Measurements from ENCODE around the gene RAD50. TPM values are rescaled to one million over a fixed set of nuclear protein-coding genes. Genes with fewer than 3 reads are reported as not detected.
"Not testable (repeated sequence)": the region's sequence is repeated elsewhere in the genome, so short reads cannot be mapped to it uniquely, and the experiment has no call there.

RAD50 gene
- total and polyA plus RNA-seq, 2 donors (not counting 1 experiment from before 2014, with no cell fraction given): 21.5 to 35.7 TPM

DNA sequence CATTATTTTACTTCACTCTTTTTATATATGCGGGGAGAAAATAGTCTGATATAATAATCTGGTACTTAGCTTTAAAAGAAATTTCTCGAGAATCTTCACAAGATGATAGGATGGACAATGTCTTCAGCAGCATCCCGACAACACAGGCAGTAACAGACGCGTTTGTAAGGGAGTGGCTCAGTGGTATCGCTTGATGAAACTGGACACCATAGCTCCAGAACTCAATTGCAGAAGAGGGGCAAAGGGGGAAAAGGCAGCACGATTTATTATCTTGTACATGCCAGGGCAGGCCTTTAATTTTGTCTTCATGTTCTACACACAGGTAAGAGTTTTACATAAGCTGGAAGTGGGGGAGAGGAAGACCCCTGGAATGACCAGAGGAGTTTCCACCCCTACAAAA lies 132.7 kb downstream of the RAD50 start:
- H3K36me3 ChIP-seq (ENCODE audit: control insufficient read depth, insufficient read depth, low read length): no peaks in the 10 kb centered on the region
- H2AFZ ChIP-seq (ENCODE audit: low read length): no peak overlapping the region
- H4K20me1 ChIP-seq (ENCODE audit: control insufficient read depth, extremely low read depth, insufficient read depth, low read length): no peaks in the 10 kb centered on the region
- H3K4me1 ChIP-seq (ENCODE audit: control insufficient read depth, extremely low read depth, insufficient read depth, low read length): no peaks in the 10 kb centered on the region
- H3K4me3 ChIP-seq (replicated peaks in 1 of 4; ENCODE audit: control extremely low read depth in 1 of 4, insufficient read depth in 1 of 4, low read depth in 3 of 4, low read length in 4 of 4): no peak overlapping the region
- no peak for DNase-seq (ENCODE audit: low read depth in 2 of 2)
- H3K9ac ChIP-seq (ENCODE audit: insufficient read depth, low read length): no peak overlapping the region
- TF ChIP-seq, protein P1, sequence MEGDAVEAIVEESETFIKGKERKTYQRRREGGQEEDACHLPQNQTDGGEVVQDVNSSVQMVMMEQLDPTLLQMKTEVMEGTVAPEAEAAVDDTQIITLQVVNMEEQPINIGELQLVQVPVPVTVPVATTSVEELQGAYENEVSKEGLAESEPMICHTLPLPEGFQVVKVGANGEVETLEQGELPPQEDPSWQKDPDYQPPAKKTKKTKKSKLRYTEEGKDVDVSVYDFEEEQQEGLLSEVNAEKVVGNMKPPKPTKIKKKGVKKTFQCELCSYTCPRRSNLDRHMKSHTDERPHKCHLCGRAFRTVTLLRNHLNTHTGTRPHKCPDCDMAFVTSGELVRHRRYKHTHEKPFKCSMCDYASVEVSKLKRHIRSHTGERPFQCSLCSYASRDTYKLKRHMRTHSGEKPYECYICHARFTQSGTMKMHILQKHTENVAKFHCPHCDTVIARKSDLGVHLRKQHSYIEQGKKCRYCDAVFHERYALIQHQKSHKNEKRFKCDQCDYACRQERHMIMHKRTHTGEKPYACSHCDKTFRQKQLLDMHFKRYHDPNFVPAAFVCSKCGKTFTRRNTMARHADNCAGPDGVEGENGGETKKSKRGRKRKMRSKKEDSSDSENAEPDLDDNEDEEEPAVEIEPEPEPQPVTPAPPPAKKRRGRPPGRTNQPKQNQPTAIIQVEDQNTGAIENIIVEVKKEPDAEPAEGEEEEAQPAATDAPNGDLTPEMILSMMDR (conservative IDR thresholded peaks at IDR 0.05 in 1 of 2, IDR thresholded peaks at IDR 0.05 in 1 of 2; ENCODE audit: low read depth in 1 of 2, low read length in 2 of 2): no peak
- no peak for TF ChIP-seq EZH2 (IDR thresholded peaks at IDR 0.05; ENCODE audit: low read length, missing control alignments)
- no peaks in the 10 kb centered on the region for H3K9me3 ChIP-seq (ENCODE audit: control insufficient read depth, insufficient read depth, low read depth, low read length)
- H3K79me2 ChIP-seq (ENCODE audit: control insufficient read depth, insufficient read depth, low read length): no peaks in the 10 kb centered on the region
- no peak overlapping the region for H3K4me2 ChIP-seq (ENCODE audit: extremely low read depth, insufficient read depth, low read length)
- no peak overlapping the region for H3K27ac ChIP-seq (ENCODE audit: insufficient read depth, low read length)
- no peaks in the 10 kb centered on the region for H3K27me3 ChIP-seq (ENCODE audit: control insufficient read depth, insufficient read depth, low read length)

DNA sequence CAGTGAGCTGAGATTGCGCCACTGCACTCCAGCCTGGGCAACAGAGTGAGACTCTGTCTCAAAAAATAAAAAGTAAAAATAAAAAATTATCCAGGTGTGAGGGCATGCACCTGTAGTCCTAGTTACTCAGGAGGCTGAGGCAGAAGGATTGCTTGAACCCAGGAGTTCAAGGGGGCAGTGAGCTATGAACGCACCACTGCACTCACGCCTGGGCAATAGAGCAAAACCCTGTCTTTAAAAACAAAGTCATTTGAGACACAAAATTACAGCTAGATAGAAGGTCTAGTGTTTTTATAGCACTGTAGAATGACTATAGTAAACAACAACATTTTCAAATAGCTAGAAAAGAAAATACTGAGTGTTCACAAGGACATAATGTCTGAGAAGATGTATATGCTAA lies 133.4 kb downstream of the RAD50 start:
- Histone ChIP-seq H3K4me2 (ENCODE audit: extremely low read depth, insufficient read depth, low read length) (no peak overlapping the region), H3K9me3 (ENCODE audit: control insufficient read depth, insufficient read depth, low read depth, low read length) (no peaks in the 10 kb centered on the region), H3K9ac (ENCODE audit: insufficient read depth, low read length) (no peak overlapping the region), H3K4me1 (ENCODE audit: control insufficient read depth, extremely low read depth, insufficient read depth, low read length) (no peaks in the 10 kb centered on the region), H3K36me3 (ENCODE audit: control insufficient read depth, insufficient read depth, low read length) (no peaks in the 10 kb centered on the region), H2AFZ (ENCODE audit: low read length) (no peak overlapping the region), H3K27me3 (ENCODE audit: control insufficient read depth, insufficient read depth, low read length) (no peaks in the 10 kb centered on the region), H4K20me1 (ENCODE audit: control insufficient read depth, extremely low read depth, insufficient read depth, low read length) (no peaks in the 10 kb centered on the region), H3K27ac (ENCODE audit: insufficient read depth, low read length) (no peak overlapping the region), H3K79me2 (ENCODE audit: control insufficient read depth, insufficient read depth, low read length) (no peaks in the 10 kb centered on the region), H3K4me3 (replicated peaks in 1 of 4; ENCODE audit: control extremely low read depth in 1 of 4, insufficient read depth in 1 of 4, low read depth in 3 of 4, low read length in 4 of 4) (no peak overlapping the region)
- no peak for TF ChIP-seq EZH2 (IDR thresholded peaks at IDR 0.05; ENCODE audit: low read length, missing control alignments)
- TF ChIP-seq, protein P1 (conservative IDR thresholded peaks at IDR 0.05 in 1 of 2, IDR thresholded peaks at IDR 0.05 in 1 of 2; ENCODE audit: low read depth in 1 of 2, low read length in 2 of 2): no peak
- DNase-seq (ENCODE audit: low read depth in 2 of 2): no peak

DNA sequence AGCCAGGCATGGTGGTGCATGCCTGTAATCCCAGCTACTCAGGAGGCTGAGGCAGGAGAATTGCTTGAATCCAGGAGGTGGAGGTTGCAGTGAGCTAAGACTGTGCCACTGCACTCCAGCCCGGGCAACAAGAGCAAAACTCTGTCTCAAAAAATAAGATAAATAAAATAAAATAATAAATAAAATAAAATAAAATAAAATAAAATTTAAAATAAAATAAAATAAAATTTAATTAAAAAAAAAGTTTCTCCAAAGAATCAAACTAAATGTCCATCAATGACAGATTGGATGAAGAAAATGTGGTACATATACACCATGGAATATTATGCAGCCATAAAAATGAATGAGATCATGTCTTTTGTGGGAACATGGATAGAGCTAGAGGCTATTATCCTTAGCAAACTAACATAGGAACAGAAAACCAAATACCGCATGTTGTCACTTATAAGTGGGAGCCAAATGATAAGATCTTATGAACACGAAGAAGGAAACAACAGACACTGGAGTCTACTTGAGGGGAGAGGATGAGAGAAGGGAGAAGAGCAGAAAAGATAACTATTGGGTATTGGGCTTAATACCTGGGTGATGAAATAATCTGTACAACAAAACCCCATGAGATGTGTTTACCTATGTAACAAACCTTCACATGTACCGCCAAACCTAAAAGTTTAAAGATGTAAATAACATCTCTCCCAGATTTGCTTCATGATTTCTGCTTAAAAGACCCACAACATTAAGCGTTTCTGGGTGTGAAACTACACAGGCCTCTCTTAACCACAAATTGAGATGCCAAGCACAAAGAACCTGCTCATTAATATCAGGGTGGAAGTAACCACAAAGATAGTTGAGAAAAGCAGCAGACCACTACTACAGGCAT lies 135.2 kb downstream of the RAD50 start:
- not testable (repeated sequence) for H4K20me1 ChIP-seq (ENCODE audit: control insufficient read depth, extremely low read depth, insufficient read depth, low read length); H3K27ac ChIP-seq (ENCODE audit: insufficient read depth, low read length); H3K79me2 ChIP-seq (ENCODE audit: control insufficient read depth, insufficient read depth, low read length); H3K9ac ChIP-seq (ENCODE audit: insufficient read depth, low read length); H3K27me3 ChIP-seq (ENCODE audit: control insufficient read depth, insufficient read depth, low read length); H3K36me3 ChIP-seq (ENCODE audit: control insufficient read depth, insufficient read depth, low read length); H2AFZ ChIP-seq (ENCODE audit: low read length); H3K9me3 ChIP-seq (ENCODE audit: control insufficient read depth, insufficient read depth, low read depth, low read length); DNase-seq (ENCODE audit: low read depth in 2 of 2); H3K4me1 ChIP-seq (ENCODE audit: control insufficient read depth, extremely low read depth, insufficient read depth, low read length); H3K4me3 ChIP-seq (replicated peaks in 1 of 4; ENCODE audit: control extremely low read depth in 1 of 4, insufficient read depth in 1 of 4, low read depth in 3 of 4, low read length in 4 of 4); H3K4me2 ChIP-seq (ENCODE audit: extremely low read depth, insufficient read depth, low read length)

Data from fibroblast of lung (primary cell).